GM23338 (cell line): ENCODE measurements around the gene SRGAP2B.
"Not testable (repeated sequence)": the region's sequence is repeated elsewhere in the genome, so short reads cannot be mapped to it uniquely, and the experiment has no call there.

Experiments used
- CTCF ChIP-seq, 2 experiments: fragments of 200-600 bp in 1 of 2; sonication (generic) in 1 of 2; conservative IDR thresholded peaks; 2 replicates each; pipeline versions ENCODE4 v1.5.1 to v1.6.1; 2016 to 2017; ENCODE audit warnings: antibody characterized with exemption in 2 of 2, low read depth in 2 of 2, mild to moderate bottlenecking in 2 of 2, moderate library complexity in 1 of 2
- ETS1 ChIP-seq: IDR thresholded peaks from 2 replicates; pipeline ENCODE4 v1.6.1; 2016; ENCODE audit warnings: antibody characterized with exemption
- EZH2 ChIP-seq: fragments of 200-600 bp; sonication (generic); IDR thresholded peaks from one replicate; pipeline ENCODE4 v1.8.0; 2017; ENCODE audit warnings: antibody characterized with exemption, mild to moderate bottlenecking, low read depth; ENCODE audit not compliant: unreplicated experiment
- POLR2AphosphoS5 ChIP-seq: IDR thresholded peaks from 2 replicates; pipeline ENCODE4 v1.6.1; 2016; ENCODE audit warnings: antibody characterized with exemption, low read depth

- not testable (repeated sequence) for TF ChIP-seq EZH2; CTCF (conservative IDR thresholded peaks at IDR 0.05; ENCODE audit: low read depth in 2 of 2); POLR2AphosphoS5; ETS1
Measured at GRCh38 chr1:145033523-145033922, 61.6 kb downstream of the SRGAP2B start.
